Hepatocyte (in vitro differentiated cells): ENCODE data around the gene TIFAB.

ENCODE experiments used
- EZH2 ChIP-seq: fragments of 200-600 bp; sonication (generic); IDR thresholded peaks from 2 replicates; pipeline ENCODE4 v1.6.1; 2016; ENCODE audit warnings: antibody characterized with exemption, mild to moderate bottlenecking, borderline replicate concordance
- TF ChIP-seq, protein P1 (sequence below): fragments of 200-600 bp; sonication (generic); IDR thresholded peaks from 2 replicates; pipeline ENCODE4 v1.5.1; 2016; ENCODE audit warnings: antibody characterized with exemption, mild to moderate bottlenecking; ENCODE audit not compliant: poor library complexity

- TF ChIP-seq, protein P1, sequence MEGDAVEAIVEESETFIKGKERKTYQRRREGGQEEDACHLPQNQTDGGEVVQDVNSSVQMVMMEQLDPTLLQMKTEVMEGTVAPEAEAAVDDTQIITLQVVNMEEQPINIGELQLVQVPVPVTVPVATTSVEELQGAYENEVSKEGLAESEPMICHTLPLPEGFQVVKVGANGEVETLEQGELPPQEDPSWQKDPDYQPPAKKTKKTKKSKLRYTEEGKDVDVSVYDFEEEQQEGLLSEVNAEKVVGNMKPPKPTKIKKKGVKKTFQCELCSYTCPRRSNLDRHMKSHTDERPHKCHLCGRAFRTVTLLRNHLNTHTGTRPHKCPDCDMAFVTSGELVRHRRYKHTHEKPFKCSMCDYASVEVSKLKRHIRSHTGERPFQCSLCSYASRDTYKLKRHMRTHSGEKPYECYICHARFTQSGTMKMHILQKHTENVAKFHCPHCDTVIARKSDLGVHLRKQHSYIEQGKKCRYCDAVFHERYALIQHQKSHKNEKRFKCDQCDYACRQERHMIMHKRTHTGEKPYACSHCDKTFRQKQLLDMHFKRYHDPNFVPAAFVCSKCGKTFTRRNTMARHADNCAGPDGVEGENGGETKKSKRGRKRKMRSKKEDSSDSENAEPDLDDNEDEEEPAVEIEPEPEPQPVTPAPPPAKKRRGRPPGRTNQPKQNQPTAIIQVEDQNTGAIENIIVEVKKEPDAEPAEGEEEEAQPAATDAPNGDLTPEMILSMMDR, result no peak
- no peak for TF ChIP-seq EZH2
Observed at GRCh38 chr5:135453613-135454012, 1.5 kb upstream of the TIFAB start.
